Measurements from ENCODE around the gene RPUSD2. TPM values are rescaled to one million over a fixed set of nuclear protein-coding genes. Genes with fewer than 3 reads are reported as not detected.
"Not testable (repeated sequence)": the region's sequence is repeated elsewhere in the genome, so short reads cannot be mapped to it uniquely, and the experiment has no call there.

The RPUSD2 gene
- total RNA-seq, 1 experiment from 2014 or later, result 38.1 TPM

DNA sequence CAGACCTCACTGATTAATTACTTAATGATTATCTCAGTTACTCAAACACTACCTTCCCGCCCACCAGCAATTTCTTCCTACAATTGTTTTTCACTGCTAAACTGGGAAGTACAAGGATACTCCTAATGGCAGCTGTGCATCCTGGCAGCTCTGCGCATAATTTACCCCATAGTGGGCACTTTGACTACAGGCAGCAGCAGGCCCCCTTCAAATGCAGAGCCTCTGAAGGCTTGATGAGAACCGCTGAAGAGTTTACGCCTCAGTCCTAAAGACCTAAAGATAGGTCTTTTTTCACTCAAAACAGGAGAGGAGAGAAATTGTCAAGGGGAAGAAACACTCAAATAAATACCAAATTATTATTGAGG is 15.0 kb upstream of the RPUSD2 start:
- H3K27me3 ChIP-seq (ENCODE audit: control insufficient read depth, insufficient read depth, low read length), result no peaks in the 10 kb centered on the region
- DNase-seq, result peak; percentile 74
- no peak overlapping the region for H3K4me3 ChIP-seq (ENCODE audit: insufficient read depth, low read depth, low read length)

DNA sequence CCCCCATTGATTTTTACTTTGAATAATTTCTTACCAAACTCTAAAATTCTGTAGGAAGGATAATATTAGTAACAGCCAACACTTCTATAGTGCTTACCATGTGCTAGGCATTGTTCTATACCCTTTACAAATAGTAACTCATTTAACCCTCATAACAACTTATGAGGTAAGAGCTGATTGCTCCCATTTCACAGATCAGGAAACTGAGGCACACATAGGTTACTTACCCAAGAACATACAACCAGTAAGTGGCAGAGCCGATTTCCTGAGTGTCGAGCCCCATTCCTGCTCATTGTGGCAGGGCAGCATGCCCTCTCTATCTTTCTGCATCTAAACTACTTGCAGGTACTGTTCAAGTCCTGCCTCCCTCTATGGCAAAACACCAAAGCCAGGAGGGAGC is 13.2 kb upstream of the RPUSD2 start:
- Histone ChIP-seq H3K36me3 (replicated peaks; ENCODE audit: control insufficient read depth, insufficient read depth, low read length) (peaks cover 2% of the 10 kb centered on the region; the same call in 1 of the 2 replicates), H3K4me3 (ENCODE audit: insufficient read depth, low read depth, low read length) (no peak overlapping the region), H3K27me3 (ENCODE audit: control insufficient read depth, insufficient read depth, low read length) (no peaks in the 10 kb centered on the region)
- DNase-seq, result no peak

More for the DNA sequence above, 15.0 kb upstream of the RPUSD2 start:
- H3K36me3 ChIP-seq (replicated peaks; ENCODE audit: control insufficient read depth, insufficient read depth, low read length), result peaks cover 2% of the 10 kb centered on the region; the same call in 1 of the 2 replicates

DNA sequence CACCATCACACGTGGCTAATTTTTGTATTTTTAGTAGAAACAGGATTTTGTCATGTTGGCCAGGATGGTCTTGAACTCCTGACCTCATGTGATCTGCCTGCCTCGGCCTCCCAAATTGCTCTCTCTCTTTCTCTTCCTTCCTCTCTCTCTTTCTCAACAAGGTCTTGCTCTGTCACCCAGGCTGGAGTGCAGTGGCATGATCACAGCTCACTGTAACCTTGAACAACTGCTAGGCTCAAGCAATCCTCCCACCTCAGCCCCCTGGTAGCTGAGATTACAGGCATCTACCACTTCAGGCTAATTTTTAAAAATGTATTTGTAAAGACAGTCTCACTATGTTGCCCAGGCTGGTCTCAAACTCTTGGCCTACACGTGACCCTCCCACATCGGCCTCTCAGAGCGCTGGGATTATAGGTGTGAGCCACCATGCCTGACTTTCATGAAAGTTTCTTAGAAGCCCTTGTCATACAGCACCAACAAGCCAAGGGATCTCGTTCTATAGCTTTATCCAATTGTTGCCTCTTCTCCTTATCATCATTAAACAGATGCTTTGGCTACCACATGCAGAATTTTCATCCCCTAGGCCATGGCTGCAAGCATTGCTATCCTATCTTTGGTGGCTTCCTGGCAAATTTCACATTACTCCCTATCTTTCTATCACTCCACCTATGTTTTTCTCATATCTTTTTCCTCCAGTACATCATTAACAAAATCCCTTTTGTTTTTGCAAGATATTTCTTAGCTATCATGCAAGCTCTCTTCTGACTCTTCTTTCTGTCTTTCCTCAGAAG is 10.0 kb upstream of the RPUSD2 start:
- H3K36me3 ChIP-seq (replicated peaks; ENCODE audit: control insufficient read depth, insufficient read depth, low read length), result peaks cover 2% of the 10 kb centered on the region; the same call in 1 of the 2 replicates
- H3K4me3 ChIP-seq (ENCODE audit: insufficient read depth, low read depth, low read length), result no peak overlapping the region
- no peak for DNase-seq
- H3K27me3 ChIP-seq (ENCODE audit: control insufficient read depth, insufficient read depth, low read length), result no peaks in the 10 kb centered on the region

DNA sequence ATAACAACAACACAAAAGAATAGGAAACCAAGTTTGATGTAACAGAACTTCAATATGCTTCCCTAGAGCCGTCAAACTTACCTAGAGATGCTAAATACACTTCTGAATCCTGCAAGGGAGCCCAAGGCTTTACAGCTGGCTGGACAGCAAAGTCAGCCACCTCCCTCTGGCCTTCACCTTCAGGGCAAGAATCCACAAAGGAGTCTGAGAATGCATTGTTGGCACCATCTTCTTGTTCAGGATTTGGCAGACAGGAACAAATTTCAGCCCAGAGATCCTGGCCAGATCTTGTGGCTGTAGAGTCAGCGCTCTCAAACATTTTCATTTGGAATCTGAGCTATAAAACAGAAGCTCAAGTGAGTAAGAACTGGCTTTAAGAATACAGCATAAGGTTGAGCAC is 6.4 kb upstream of the RPUSD2 start:
- Histone ChIP-seq H3K36me3 (replicated peaks; ENCODE audit: control insufficient read depth, insufficient read depth, low read length) (no peaks in the 10 kb centered on the region; the same call in 1 of the 2 replicates), H3K4me3 (ENCODE audit: insufficient read depth, low read depth, low read length) (no peak overlapping the region), H3K27me3 (ENCODE audit: control insufficient read depth, insufficient read depth, low read length) (no peaks in the 10 kb centered on the region)
- no peak for DNase-seq

DNA sequence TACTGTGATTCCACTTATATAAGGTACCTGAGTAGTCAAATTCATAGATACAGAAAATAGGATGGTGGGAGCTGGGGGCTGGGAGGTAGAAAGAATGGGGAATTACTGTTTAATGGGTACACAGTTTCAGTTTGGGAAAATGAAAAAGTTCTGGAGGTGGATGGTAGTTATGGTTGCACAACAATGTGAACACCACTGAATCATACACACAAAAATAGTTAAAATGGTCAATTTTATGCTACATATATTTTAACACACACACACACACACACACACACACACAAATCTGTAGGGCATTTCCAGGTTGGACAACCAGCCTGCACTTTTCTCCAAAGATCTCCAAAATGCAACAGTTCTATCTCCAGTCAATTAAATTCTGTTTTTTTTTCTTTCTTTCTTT is 5.7 kb upstream of the RPUSD2 start:
- no peaks in the 10 kb centered on the region for H3K27me3 ChIP-seq (ENCODE audit: control insufficient read depth, insufficient read depth, low read length)
- no peaks in the 10 kb centered on the region; the same call in 1 of the 2 replicates for H3K36me3 ChIP-seq (replicated peaks; ENCODE audit: control insufficient read depth, insufficient read depth, low read length)
- no peak for DNase-seq
- H3K4me3 ChIP-seq (ENCODE audit: insufficient read depth, low read depth, low read length), result no peak overlapping the region

DNA sequence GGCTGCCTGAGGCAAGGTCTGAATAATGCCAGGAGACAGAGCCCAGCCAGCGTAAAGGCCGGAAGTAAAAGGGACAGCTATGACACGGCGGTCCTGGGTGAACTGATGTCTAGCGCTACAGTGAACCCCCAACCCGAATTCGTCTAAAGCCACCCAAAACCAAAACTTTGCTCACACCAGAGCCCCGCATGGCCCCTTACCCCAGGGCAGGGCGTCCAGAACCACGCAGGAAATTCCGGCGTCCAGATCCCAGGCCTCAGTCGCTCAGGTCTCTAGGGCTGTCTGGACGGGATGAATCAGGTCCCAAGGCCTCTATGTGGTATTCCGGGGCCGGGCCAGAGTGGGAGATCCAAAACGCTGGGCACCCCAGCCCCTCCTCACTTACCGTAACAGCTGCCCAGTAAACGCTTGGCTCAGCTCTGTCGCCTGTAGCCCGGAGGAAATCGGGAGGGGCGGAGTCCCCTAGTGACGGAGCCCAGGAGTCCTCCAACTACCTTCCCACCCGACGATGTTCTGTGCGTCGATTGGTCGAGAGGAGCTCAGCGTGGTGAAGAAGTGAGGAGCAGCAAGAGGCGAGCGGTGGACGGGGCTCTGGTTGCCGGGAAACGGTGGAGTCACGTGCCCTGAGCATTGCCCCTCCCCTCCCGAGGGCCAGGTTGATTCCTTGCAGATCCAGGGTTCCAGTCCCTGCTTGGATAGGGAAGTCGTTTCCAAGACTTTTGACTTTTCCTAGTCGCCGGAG is 4.3 kb upstream of the RPUSD2 start, which contains the start of gene CCDC32:
Gene CCDC32 (minus strand): TSS at position 452 of the 742 bp plus-strand sequence. CDS start 2,027 bp downstream, outside the sequence.
- peak; percentile 96 for DNase-seq

DNA sequence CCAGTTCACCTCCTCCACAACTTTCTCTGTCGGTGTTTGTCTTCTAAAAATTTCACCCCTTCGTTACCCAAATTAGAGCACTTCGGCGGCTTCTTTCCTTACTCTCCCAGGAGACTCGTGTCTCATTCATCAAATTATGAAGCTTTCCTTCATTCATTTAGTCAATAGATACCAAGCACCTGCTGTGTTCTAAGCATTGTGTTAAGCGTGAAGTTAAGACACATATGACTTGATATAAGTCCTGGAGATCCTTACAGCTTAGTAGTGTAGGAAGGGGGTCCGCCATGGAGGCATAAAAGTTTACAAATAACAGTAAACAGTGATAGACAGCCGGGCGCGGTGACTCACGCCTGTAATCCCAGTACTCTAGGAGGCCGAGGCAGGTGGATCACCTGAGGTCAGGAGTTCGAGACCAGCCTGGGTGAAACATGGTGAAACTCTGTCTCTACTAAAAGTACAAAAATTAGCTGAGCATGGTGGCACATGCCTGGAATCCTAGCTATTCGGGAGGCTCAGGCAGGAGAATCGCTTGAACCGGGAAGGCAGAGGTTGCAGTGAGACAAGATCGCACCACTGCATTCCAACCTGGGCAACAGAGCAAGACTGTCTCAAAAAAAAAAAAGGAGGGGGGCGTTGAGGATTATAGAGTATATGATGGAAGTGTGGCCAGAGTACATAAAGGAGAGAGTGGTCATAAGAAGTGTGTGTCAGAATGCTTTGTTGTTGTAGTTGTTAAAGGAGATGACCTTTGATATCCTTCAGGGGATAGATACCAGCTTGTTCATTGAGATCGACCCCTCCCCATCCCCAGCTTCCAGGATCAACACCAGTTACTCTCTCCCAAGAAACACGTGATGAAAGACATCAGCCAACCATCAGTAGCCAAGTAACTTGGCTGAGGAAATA is 3.5 kb upstream of the RPUSD2 start:
- DNase-seq, result no peak
- Histone ChIP-seq H3K27me3 (ENCODE audit: control insufficient read depth, insufficient read depth, low read length) (no peaks in the 10 kb centered on the region), H3K4me3 (ENCODE audit: insufficient read depth, low read depth, low read length) (peak overlapping the region; percentile 13; the same call in 1 of the 2 replicates), H3K36me3 (replicated peaks; ENCODE audit: control insufficient read depth, insufficient read depth, low read length) (no peaks in the 10 kb centered on the region; the same call in 1 of the 2 replicates)

More for the DNA sequence above, 4.3 kb upstream of the RPUSD2 start, which contains the start of gene CCDC32:
- H3K36me3 ChIP-seq (replicated peaks; ENCODE audit: control insufficient read depth, insufficient read depth, low read length), result no peaks in the 10 kb centered on the region; the same call in 1 of the 2 replicates
- H3K27me3 ChIP-seq (ENCODE audit: control insufficient read depth, insufficient read depth, low read length), result no peaks in the 10 kb centered on the region
- peak within 1 kb of the TSS; percentile 86 for H3K4me3 ChIP-seq (ENCODE audit: insufficient read depth, low read depth, low read length)

DNA sequence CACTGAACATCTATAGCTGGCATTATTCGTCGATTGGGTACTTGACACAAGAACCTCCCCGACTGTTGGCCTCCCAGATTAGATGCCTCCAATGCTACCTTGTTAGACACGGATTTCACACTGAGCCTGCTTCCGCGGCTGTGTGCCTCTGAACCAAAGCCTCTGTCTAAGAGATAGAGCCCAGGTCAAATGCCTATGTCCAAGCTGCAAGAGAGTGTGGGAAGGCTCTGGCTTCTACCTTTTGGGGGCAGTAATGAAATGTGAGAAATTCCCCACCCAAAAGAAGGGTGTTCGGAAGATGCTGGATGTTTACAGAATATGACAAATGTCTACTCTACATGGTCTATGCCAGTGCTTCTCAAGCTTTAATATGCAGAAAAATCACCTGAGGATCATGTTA is 2.0 kb upstream of the RPUSD2 start:
- Histone ChIP-seq H3K36me3 (replicated peaks; ENCODE audit: control insufficient read depth, insufficient read depth, low read length) (no peaks in the 10 kb centered on the region; the same call in 1 of the 2 replicates), H3K27me3 (ENCODE audit: control insufficient read depth, insufficient read depth, low read length) (no peaks in the 10 kb centered on the region), H3K4me3 (ENCODE audit: insufficient read depth, low read depth, low read length) (no peak overlapping the region)
- DNase-seq, result peak; percentile 45

DNA sequence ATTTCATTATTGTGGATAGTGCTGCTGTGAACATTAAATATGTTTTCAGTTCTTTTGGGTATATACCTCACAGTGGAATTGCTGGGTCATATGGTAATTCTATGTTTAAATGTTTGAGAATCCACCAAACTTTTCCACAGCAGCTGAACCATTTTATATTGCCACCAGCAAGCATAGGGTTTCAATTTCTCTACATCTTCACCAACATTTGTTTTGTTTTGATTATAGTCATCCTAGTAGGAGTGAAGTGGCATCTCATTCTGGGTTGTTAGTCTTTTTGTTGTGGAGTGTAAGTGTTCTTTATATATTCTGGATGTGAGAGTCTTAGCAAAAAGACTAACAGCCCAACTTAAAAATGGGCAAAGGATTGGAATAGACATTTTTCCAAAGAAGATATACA is 6.0 kb downstream of the RPUSD2 start:
- Histone ChIP-seq H3K36me3 (replicated peaks; ENCODE audit: control insufficient read depth, insufficient read depth, low read length) (peaks cover 10% of the 10 kb centered on the region), H3K27me3 (ENCODE audit: control insufficient read depth, insufficient read depth, low read length) (no peaks in the 10 kb centered on the region), H3K4me3 (ENCODE audit: insufficient read depth, low read depth, low read length) (no peak overlapping the region)
- no peak for DNase-seq

DNA sequence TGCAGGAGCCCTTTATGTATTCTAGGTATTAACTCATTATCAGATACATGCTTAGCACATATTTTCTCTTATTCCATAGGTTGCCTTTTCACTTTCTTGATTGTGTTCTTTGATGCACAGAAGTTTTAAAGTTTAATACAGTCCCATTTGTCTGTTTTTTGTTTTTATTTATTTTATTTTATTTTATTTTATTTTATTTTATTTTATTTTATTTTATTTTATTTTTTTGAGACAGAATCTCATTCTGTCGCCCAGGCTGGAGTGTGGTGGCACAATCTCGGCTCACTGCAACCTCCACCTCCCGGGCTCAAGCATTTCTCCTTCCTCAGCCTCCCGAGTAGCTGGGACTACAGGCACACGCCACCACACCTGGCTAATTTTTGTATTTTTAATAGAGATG is 7.8 kb downstream of the RPUSD2 start:
- not testable (repeated sequence) for H3K4me3 ChIP-seq (ENCODE audit: insufficient read depth, low read depth, low read length); H3K27me3 ChIP-seq (ENCODE audit: control insufficient read depth, insufficient read depth, low read length); DNase-seq
- peaks cover 10% of the 10 kb centered on the region for H3K36me3 ChIP-seq (replicated peaks; ENCODE audit: control insufficient read depth, insufficient read depth, low read length)

DNA sequence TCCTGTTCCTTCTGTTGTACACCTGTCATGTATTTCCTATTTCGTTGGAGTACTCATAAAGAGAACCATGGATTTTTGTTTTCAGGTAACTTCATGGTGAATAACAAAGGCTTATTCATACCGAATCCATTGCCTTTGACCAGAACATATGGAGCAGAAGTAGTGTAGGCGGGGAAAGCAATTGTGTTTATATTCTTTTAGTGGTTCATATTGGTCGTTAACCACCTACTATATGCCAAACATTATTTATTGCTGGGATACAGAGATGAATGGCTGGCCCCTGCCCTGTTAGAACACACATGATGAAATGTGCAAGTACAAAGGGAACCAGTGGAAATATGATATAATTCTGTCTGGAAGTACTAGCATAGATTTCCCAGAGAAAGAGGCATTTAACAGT is 9.8 kb downstream of the RPUSD2 start:
- Histone ChIP-seq H3K4me3 (ENCODE audit: insufficient read depth, low read depth, low read length) (no peak overlapping the region), H3K36me3 (replicated peaks; ENCODE audit: control insufficient read depth, insufficient read depth, low read length) (peaks cover 2% of the 10 kb centered on the region), H3K27me3 (ENCODE audit: control insufficient read depth, insufficient read depth, low read length) (no peaks in the 10 kb centered on the region)
- DNase-seq, result no peak

DNA sequence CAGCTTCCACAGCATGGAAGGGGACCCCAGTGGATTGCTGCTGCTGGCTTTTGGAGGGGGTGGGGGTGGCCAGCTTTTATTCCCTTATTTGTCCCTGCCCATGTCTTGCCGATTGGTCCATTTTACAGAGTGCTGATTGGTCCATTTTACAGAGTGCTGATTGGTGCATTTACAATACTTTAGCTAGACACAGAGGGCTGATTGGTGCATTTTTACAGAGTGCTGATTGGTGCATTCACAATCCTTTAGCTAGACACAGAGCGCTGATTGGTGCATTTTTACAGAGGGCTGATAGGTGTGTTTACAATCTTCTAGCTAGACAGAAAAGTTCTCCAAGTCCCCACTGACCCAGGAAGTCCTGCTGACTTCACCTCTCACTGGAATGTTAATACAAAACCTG is 12.7 kb downstream of the RPUSD2 start:
- DNase-seq; H3K36me3 ChIP-seq (replicated peaks; ENCODE audit: control insufficient read depth, insufficient read depth, low read length); H3K27me3 ChIP-seq (ENCODE audit: control insufficient read depth, insufficient read depth, low read length); H3K4me3 ChIP-seq (ENCODE audit: insufficient read depth, low read depth, low read length): not testable (repeated sequence)

DNA sequence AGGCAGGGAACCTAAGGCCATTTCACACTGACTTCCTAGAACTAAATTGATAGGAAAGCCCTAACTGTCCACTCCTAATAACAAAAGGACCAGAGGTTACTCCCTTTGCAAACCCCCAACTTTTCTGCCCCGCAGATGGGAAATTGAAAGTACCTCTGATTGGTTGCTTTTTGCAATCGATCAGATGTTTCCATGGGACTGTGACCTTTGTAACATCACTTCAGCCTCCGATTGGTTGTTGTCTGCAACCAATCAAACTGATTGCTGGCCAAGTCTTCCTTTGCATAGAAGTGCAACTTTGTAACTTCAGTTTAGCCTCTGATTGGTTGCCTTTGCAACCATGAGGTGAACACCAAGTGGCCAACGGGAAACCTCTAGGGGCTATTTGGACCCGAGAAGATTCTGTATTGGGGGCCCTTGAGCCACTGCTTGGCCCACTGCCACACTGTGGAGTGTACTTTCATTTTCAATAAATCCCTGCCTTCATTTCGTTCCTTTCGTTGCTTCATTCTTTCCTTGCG is 13.7 kb downstream of the RPUSD2 start:
- Histone ChIP-seq H3K36me3 (replicated peaks; ENCODE audit: control insufficient read depth, insufficient read depth, low read length) (no peaks in the 10 kb centered on the region), H3K4me3 (ENCODE audit: insufficient read depth, low read depth, low read length) (no peak overlapping the region), H3K27me3 (ENCODE audit: control insufficient read depth, insufficient read depth, low read length) (no peaks in the 10 kb centered on the region)
- DNase-seq, result peak; percentile 58

DNA sequence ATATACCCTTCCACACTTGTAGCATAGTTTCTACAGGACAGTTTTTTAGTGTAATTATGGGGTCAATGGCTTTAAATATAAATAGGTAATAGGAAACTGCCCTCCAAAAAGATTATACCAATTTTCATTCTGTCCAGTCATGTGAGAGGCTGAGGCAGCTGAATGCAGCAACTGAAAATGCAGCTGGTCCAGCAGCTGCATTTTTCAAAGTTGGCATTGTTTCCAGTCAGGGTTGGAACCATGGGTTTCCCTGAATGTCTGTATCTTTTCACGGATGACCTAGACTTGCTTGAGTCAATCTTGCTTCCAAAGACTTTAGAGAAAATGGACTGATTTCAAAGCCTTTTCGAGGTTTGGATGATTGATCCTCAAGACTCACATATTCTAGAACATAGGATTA is 15.1 kb downstream of the RPUSD2 start:
- no peak for DNase-seq
- Histone ChIP-seq H3K36me3 (replicated peaks; ENCODE audit: control insufficient read depth, insufficient read depth, low read length) (no peaks in the 10 kb centered on the region), H3K27me3 (ENCODE audit: control insufficient read depth, insufficient read depth, low read length) (no peaks in the 10 kb centered on the region; the same call in 1 of the 2 replicates), H3K4me3 (ENCODE audit: insufficient read depth, low read depth, low read length) (no peak overlapping the region)
